Colonic mucosa (tissue), 4 donors: ENCODE measurements around the gene SLCO3A1. TPM values are rescaled to one million over a fixed set of nuclear protein-coding genes. Genes with fewer than 3 reads are reported as not detected.

Source experiments
- DNase-seq: peaks from one replicate; pipeline ENCODE4 v3.0.0-alpha.2; 2020
- H3K27ac ChIP-seq: fragments of 200-600 bp; one replicate; pipeline ENCODE4 v1.8.0; 2021
- H3K27me3 ChIP-seq: fragments of 200-600 bp; one replicate; pipeline ENCODE4 v1.8.0; 2021
- H3K36me3 ChIP-seq: fragments of 200-600 bp; one replicate; pipeline ENCODE4 v1.8.0; 2021
- H3K4me1 ChIP-seq: fragments of 200-600 bp; one replicate; pipeline ENCODE4 v1.8.0; 2021; ENCODE audit warnings: mild to moderate bottlenecking
- H3K4me3 ChIP-seq: fragments of 200-600 bp; one replicate; pipeline ENCODE4 v1.8.0; 2021
- H3K9ac ChIP-seq, 2 donors: one replicate each; pipeline ENCODE4 v1.7.0; 2013; ENCODE audit warnings: control low read depth in 2 of 2, low read depth in 2 of 2, low read length in 2 of 2
- H3K9me3 ChIP-seq: fragments of 200-600 bp; one replicate; pipeline ENCODE4 v1.8.0; 2021
- CTCF ChIP-seq: fragments of 200-600 bp; IDR thresholded peaks from one replicate; pipeline ENCODE4 v1.8.0; 2022; ENCODE audit warnings: antibody characterized with exemption, mild to moderate bottlenecking
- intact Hi-C: fragments of 100-400 bp; cut with DNase I; formaldehyde crosslinking; loops from one replicate; pipeline ENCODE4 v1.14.1; 2022
- total RNA-seq, 2 donors: library from RNA; stranded (reverse); fragmentation: NEBNext Ultra II Directional in 1 of 2; extraction: Animal tissue kit (Norgen Biotek cat#: 25700) in 1 of 2; gene quantifications; one replicate each; pipeline ENCODE4 v1.2.1, GENCODE V29; 2021
- donor health status: healthy.
- donor health status: DM: no; HTN: no; CAD: no.
- donor health status: DM: no; HTN: no; CAD: no.

SLCO3A1 gene
- total RNA-seq, 2 donors from 2014 or later: 11.4 to 24.6 TPM

GRCh38 chr15:91894606-91895005, 41.1 kb downstream of the SLCO3A1 start:
- no peak overlapping the region for H3K4me3 ChIP-seq
- no peak overlapping the region for H3K27ac ChIP-seq
- no peaks in the 10 kb centered on the region for H3K9me3 ChIP-seq
- H3K9ac ChIP-seq: no peak overlapping the region
- no peak for DNase-seq
- intact Hi-C loops: no loop called here
- no peaks in the 10 kb centered on the region for H3K36me3 ChIP-seq
- H3K4me1 ChIP-seq: no peaks in the 10 kb centered on the region
- no peak for TF ChIP-seq CTCF
- no peaks in the 10 kb centered on the region for H3K27me3 ChIP-seq

GRCh38 chr15:91895051-91895450, 41.5 kb downstream of the SLCO3A1 start:
- H3K4me1 ChIP-seq: no peaks in the 10 kb centered on the region
- H3K27me3 ChIP-seq: no peaks in the 10 kb centered on the region
- H3K9ac ChIP-seq: no peak overlapping the region
- no peak for TF ChIP-seq CTCF
- intact Hi-C loops: no loop called here
- no peak for DNase-seq
- no peaks in the 10 kb centered on the region for H3K9me3 ChIP-seq
- H3K4me3 ChIP-seq: no peak overlapping the region
- H3K27ac ChIP-seq: no peak overlapping the region
- H3K36me3 ChIP-seq: no peaks in the 10 kb centered on the region

- H3K27me3 ChIP-seq: no peaks in the 10 kb centered on the region
- no peak overlapping the region for H3K9ac ChIP-seq
- DNase-seq: no peak
- H3K9me3 ChIP-seq: no peaks in the 10 kb centered on the region
- no peaks in the 10 kb centered on the region for H3K36me3 ChIP-seq
- intact Hi-C loops: no loop called here
- no peaks in the 10 kb centered on the region for H3K4me1 ChIP-seq
- H3K27ac ChIP-seq: no peak overlapping the region
- TF ChIP-seq CTCF: no peak
- H3K4me3 ChIP-seq: no peak overlapping the region
These were observed 43.0 kb downstream of the SLCO3A1 start for GRCh38 chr15:91896341-91897055.

GRCh38 chr15:91897585-91898372, 44.3 kb downstream of the SLCO3A1 start:
- Histone ChIP-seq H3K9ac (no peak overlapping the region), H3K4me3 (no peak overlapping the region), H3K4me1 (no peaks in the 10 kb centered on the region), H3K27me3 (no peaks in the 10 kb centered on the region), H3K36me3 (no peaks in the 10 kb centered on the region), H3K27ac (no peak overlapping the region), H3K9me3 (no peaks in the 10 kb centered on the region)
- DNase-seq: no peak
- intact Hi-C loops: no loop called here
- TF ChIP-seq CTCF: no peak

- TF ChIP-seq CTCF: no peak
- Histone ChIP-seq H3K36me3 (no peaks in the 10 kb centered on the region), H3K4me1 (no peaks in the 10 kb centered on the region), H3K27ac (no peak overlapping the region), H3K27me3 (no peaks in the 10 kb centered on the region), H3K9ac (no peak overlapping the region), H3K9me3 (no peaks in the 10 kb centered on the region), H3K4me3 (no peak overlapping the region)
- no peak for DNase-seq
- intact Hi-C loops: no loop called here
These were observed 45.3 kb downstream of the SLCO3A1 start for GRCh38 chr15:91898843-91899242.
